ENCODE measurements around the gene ZNF880.

ZNF880 gene

GRCh38 chr19:52343548-52343947 is 26.2 kb upstream of the ZNF880 start:
- Histone ChIP-seq H3F3A (ENCODE audit: low read depth) (no peaks in the 10 kb centered on the region), H4K20me1 (ENCODE audit: insufficient read depth, low read length, poor library complexity, severe bottlenecking) (no peaks in the 10 kb centered on the region), H3K4me2 (ENCODE audit: low read depth, low read length, poor library complexity, severe bottlenecking) (no peak overlapping the region), H3K27me3 (ENCODE audit: insufficient read depth, low read length, poor library complexity, severe bottlenecking) (no peaks in the 10 kb centered on the region), H3K9me2 (replicated peaks; ENCODE audit: low read depth, low read length) (no peaks in the 10 kb centered on the region), H3K9me3 (ENCODE audit: insufficient read depth, low read depth, low read length) (no peaks in the 10 kb centered on the region), H3K79me2 (ENCODE audit: insufficient read depth, low read length) (no peaks in the 10 kb centered on the region), H3K9ac (ENCODE audit: low read depth, low read length, poor library complexity, severe bottlenecking) (no peak overlapping the region), H3K36me3 (ENCODE audit: insufficient read depth, low read length) (no peaks in the 10 kb centered on the region), H2AFZ (ENCODE audit: low read length) (no peak overlapping the region), H3K4me3 (ENCODE audit: low read length, poor library complexity, severe bottlenecking) (no peak overlapping the region), H3K4me1 (ENCODE audit: insufficient read depth, low read length, poor library complexity, severe bottlenecking) (peaks cover 4% of the 10 kb centered on the region)
- TF ChIP-seq, protein P1, sequence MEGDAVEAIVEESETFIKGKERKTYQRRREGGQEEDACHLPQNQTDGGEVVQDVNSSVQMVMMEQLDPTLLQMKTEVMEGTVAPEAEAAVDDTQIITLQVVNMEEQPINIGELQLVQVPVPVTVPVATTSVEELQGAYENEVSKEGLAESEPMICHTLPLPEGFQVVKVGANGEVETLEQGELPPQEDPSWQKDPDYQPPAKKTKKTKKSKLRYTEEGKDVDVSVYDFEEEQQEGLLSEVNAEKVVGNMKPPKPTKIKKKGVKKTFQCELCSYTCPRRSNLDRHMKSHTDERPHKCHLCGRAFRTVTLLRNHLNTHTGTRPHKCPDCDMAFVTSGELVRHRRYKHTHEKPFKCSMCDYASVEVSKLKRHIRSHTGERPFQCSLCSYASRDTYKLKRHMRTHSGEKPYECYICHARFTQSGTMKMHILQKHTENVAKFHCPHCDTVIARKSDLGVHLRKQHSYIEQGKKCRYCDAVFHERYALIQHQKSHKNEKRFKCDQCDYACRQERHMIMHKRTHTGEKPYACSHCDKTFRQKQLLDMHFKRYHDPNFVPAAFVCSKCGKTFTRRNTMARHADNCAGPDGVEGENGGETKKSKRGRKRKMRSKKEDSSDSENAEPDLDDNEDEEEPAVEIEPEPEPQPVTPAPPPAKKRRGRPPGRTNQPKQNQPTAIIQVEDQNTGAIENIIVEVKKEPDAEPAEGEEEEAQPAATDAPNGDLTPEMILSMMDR (conservative IDR thresholded peaks at IDR 0.05; ENCODE audit: low read length) = peak; percentile 82
- no peak for TF ChIP-seq EZH2phosphoT487 (IDR thresholded peaks at IDR 0.05; ENCODE audit: borderline replicate concordance)

GRCh38 chr19:52345162-52345561 is 24.6 kb upstream of the ZNF880 start:
- H3K27me3 ChIP-seq (ENCODE audit: insufficient read depth, low read length, poor library complexity, severe bottlenecking) = no peaks in the 10 kb centered on the region
- no peak overlapping the region for H2AFZ ChIP-seq (ENCODE audit: low read length)
- H3K4me2 ChIP-seq (ENCODE audit: low read depth, low read length, poor library complexity, severe bottlenecking) = no peak overlapping the region
- no peaks in the 10 kb centered on the region for H3K9me3 ChIP-seq (ENCODE audit: insufficient read depth, low read depth, low read length)
- no peak overlapping the region for H3K9ac ChIP-seq (ENCODE audit: low read depth, low read length, poor library complexity, severe bottlenecking)
- no peaks in the 10 kb centered on the region for H3K79me2 ChIP-seq (ENCODE audit: insufficient read depth, low read length)
- peaks cover 4% of the 10 kb centered on the region for H3K4me1 ChIP-seq (ENCODE audit: insufficient read depth, low read length, poor library complexity, severe bottlenecking)
- TF ChIP-seq, protein P1 (conservative IDR thresholded peaks at IDR 0.05; ENCODE audit: low read length) = no peak
- H4K20me1 ChIP-seq (ENCODE audit: insufficient read depth, low read length, poor library complexity, severe bottlenecking) = no peaks in the 10 kb centered on the region
- no peaks in the 10 kb centered on the region for H3K36me3 ChIP-seq (ENCODE audit: insufficient read depth, low read length)
- no peaks in the 10 kb centered on the region for H3F3A ChIP-seq (ENCODE audit: low read depth)
- no peak overlapping the region for H3K4me3 ChIP-seq (ENCODE audit: low read length, poor library complexity, severe bottlenecking)
- H3K9me2 ChIP-seq (replicated peaks; ENCODE audit: low read depth, low read length) = no peaks in the 10 kb centered on the region

DNA sequence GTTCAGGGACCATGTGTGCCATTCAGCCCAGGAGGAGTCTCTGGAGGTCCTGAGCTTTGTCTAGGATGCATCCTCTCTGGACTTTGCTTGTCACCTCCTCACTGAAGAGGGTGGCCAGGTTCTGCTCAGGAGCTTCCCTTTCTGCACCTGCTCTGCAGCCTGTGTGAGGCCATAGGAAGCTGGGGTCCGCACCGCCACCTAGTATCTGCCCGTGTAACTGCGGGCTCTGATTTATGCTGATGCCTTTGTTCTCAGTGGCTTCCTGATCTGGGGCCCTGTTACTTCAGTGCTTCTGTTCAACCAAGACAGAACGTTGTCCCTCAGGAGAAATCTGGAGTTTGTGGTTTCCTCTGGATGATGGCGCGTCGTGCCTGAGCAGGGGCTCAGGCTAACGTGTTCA is 18.2 kb upstream of the ZNF880 start:
- Histone ChIP-seq H2AFZ (ENCODE audit: low read length) (peak overlapping the region; percentile 88), H3F3A (ENCODE audit: low read depth) (no peaks in the 10 kb centered on the region), H3K79me2 (ENCODE audit: insufficient read depth, low read length) (no peaks in the 10 kb centered on the region), H3K36me3 (ENCODE audit: insufficient read depth, low read length) (no peaks in the 10 kb centered on the region), H3K4me1 (ENCODE audit: insufficient read depth, low read length, poor library complexity, severe bottlenecking) (no peaks in the 10 kb centered on the region), H3K9me3 (ENCODE audit: insufficient read depth, low read depth, low read length) (no peaks in the 10 kb centered on the region), H3K9me2 (replicated peaks; ENCODE audit: low read depth, low read length) (no peaks in the 10 kb centered on the region), H4K20me1 (ENCODE audit: insufficient read depth, low read length, poor library complexity, severe bottlenecking) (no peaks in the 10 kb centered on the region), H3K9ac (ENCODE audit: low read depth, low read length, poor library complexity, severe bottlenecking) (no peak overlapping the region), H3K4me2 (ENCODE audit: low read depth, low read length, poor library complexity, severe bottlenecking) (no peak overlapping the region), H3K27me3 (ENCODE audit: insufficient read depth, low read length, poor library complexity, severe bottlenecking) (no peaks in the 10 kb centered on the region), H3K4me3 (ENCODE audit: low read length, poor library complexity, severe bottlenecking) (no peak overlapping the region)
- TF ChIP-seq EZH2phosphoT487 (IDR thresholded peaks at IDR 0.05; ENCODE audit: borderline replicate concordance) = no peak
- TF ChIP-seq, protein P1 (conservative IDR thresholded peaks at IDR 0.05; ENCODE audit: low read length) = peak; percentile 72

All from Loucy (cell line).